Fibroblast of lung (primary cell): ENCODE data around the gene PRKAG2. TPM values are rescaled to one million over a fixed set of nuclear protein-coding genes. Genes with fewer than 3 reads are reported as not detected.

Experiments used
- DNase-seq, 2 donors: peaks; one replicate each; pipeline versions ENCODE4 v3.0.0 to v3.0.0-alpha.2; 2010; ENCODE audit warnings: low read depth in 2 of 2
- H2AFZ ChIP-seq: 2 replicates; pipeline ENCODE4 v1.5.1; 2012; ENCODE audit warnings: low read length, control low read depth, inconsistent platforms
- H3K27ac ChIP-seq: 2 replicates; pipeline ENCODE4 v1.5.1; 2011; ENCODE audit warnings: low read length, control low read depth; ENCODE audit not compliant: insufficient read depth
- H3K27me3 ChIP-seq: 2 replicates; pipeline ENCODE4 v1.5.1; 2011; ENCODE audit warnings: mild to moderate bottlenecking, low read length; ENCODE audit not compliant: control insufficient read depth, insufficient read depth
- H3K36me3 ChIP-seq: 2 replicates; pipeline ENCODE4 v1.5.1; 2011; ENCODE audit warnings: low read length; ENCODE audit not compliant: control insufficient read depth, insufficient read depth
- H3K4me1 ChIP-seq: 2 replicates; pipeline ENCODE4 v1.5.1; 2011; ENCODE audit warnings: low read length; ENCODE audit not compliant: control insufficient read depth, insufficient read depth; ENCODE audit errors: extremely low read depth
- H3K4me2 ChIP-seq: 2 replicates; pipeline ENCODE4 v1.5.1; 2011; ENCODE audit warnings: low read length, control low read depth; ENCODE audit not compliant: insufficient read depth; ENCODE audit errors: extremely low read depth
- H3K4me3 ChIP-seq, 4 experiments: fragments of 200-600 bp in 1 of 4; sonication (generic) in 1 of 4; replicated peaks in 1 of 4; 2 replicates each; pipeline ENCODE4 v1.5.1; 2011 to 2016; ENCODE audit warnings: low read length in 4 of 4, low read depth in 3 of 4, mild to moderate bottlenecking in 3 of 4, control low read depth in 2 of 4, inconsistent platforms in 1 of 4, mixed read lengths in 1 of 4; ENCODE audit not compliant: insufficient read depth in 1 of 4; ENCODE audit errors: control extremely low read depth in 1 of 4
- H3K79me2 ChIP-seq: 2 replicates; pipeline ENCODE4 v1.5.1; 2012; ENCODE audit warnings: mild to moderate bottlenecking, low read length, inconsistent platforms; ENCODE audit not compliant: control insufficient read depth, insufficient read depth
- H3K9ac ChIP-seq: 2 replicates; pipeline ENCODE4 v1.5.1; 2011; ENCODE audit warnings: mild to moderate bottlenecking, low read length, control low read depth; ENCODE audit not compliant: insufficient read depth
- H3K9me3 ChIP-seq: 2 replicates; pipeline ENCODE4 v1.5.1; 2012; ENCODE audit warnings: low read depth, low read length; ENCODE audit not compliant: control insufficient read depth, insufficient read depth
- H4K20me1 ChIP-seq: 2 replicates; pipeline ENCODE4 v1.5.1; 2011; ENCODE audit warnings: low read length; ENCODE audit not compliant: control insufficient read depth, insufficient read depth; ENCODE audit errors: extremely low read depth
- CTCF ChIP-seq, 2 donors: IDR thresholded peaks in 1 of 2; conservative IDR thresholded peaks in 1 of 2; 1 replicate in 1 of 2; 2 replicates in 1 of 2; pipeline ENCODE4 v1.5.1; 2011 to 2012; ENCODE audit warnings: low read length in 2 of 2, control low read depth in 1 of 2, inconsistent platforms in 1 of 2, low read depth in 1 of 2, mild to moderate bottlenecking in 1 of 2
- EZH2 ChIP-seq: IDR thresholded peaks from 2 replicates; pipeline ENCODE4 v1.5.1; 2012; ENCODE audit warnings: low read length, control low read depth, mild to moderate bottlenecking; ENCODE audit errors: missing control alignments
- polyA plus RNA-seq, 2 donors: library from polyadenylated mRNA; depleted of rRNA in 1 of 2; stranded (reverse) in 1 of 2; unstranded in 1 of 2; fragments of >200 nt; gene quantifications; 2 replicates each; pipeline ENCODE4 v1.2.1, GENCODE V29; 2011 to 2012; ENCODE audit warnings: missing spikeins in 1 of 2
- total RNA-seq: library from RNA; depleted of rRNA; stranded (reverse); fragments of >200 nt; gene quantifications from 2 replicates; pipeline ENCODE4 v1.2.1, GENCODE V29; 2014

The PRKAG2 gene
- total and polyA plus RNA-seq, 2 donors (not counting 1 experiment from before 2014, with no cell fraction given): 11.9 to 56.7 TPM

GRCh38 chr7:151786241-151786640 is 90.7 kb downstream of the PRKAG2 start:
- Histone ChIP-seq H2AFZ (no peak overlapping the region), H3K4me3 (no peak overlapping the region), H3K9ac (no peak overlapping the region), H3K36me3 (no peaks in the 10 kb centered on the region), H4K20me1 (no peaks in the 10 kb centered on the region), H3K4me1 (no peaks in the 10 kb centered on the region), H3K4me2 (no peak overlapping the region), H3K27ac (no peak overlapping the region), H3K27me3 (no peaks in the 10 kb centered on the region), H3K9me3 (no peaks in the 10 kb centered on the region), H3K79me2 (no peaks in the 10 kb centered on the region)
- no peak for DNase-seq
- no peak for TF ChIP-seq EZH2
- no peak for TF ChIP-seq CTCF (conservative IDR thresholded peaks at IDR 0.05 in 1 of 2, IDR thresholded peaks at IDR 0.05 in 1 of 2; ENCODE audit: low read depth in 1 of 2, low read length in 2 of 2)

DNA sequence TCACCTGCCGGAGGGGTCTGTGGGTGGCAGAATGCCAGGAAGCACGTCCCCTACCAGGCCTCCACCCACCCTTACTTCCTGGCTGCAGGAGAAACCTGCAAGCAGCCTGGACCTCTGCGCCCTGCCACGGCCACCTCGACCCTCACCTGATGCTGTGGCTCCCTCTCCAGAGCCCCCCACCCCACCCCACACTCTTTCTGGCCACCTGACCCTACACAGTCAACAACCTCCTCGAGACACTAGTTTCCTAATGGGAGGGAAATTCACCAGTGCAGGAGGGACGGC is 91.3 kb downstream of the PRKAG2 start:
- H3K4me3 ChIP-seq: no peak overlapping the region
- no peak for TF ChIP-seq EZH2
- no peak for TF ChIP-seq CTCF (conservative IDR thresholded peaks at IDR 0.05 in 1 of 2, IDR thresholded peaks at IDR 0.05 in 1 of 2; ENCODE audit: low read depth in 1 of 2, low read length in 2 of 2)
- no peaks in the 10 kb centered on the region for H4K20me1 ChIP-seq

DNA sequence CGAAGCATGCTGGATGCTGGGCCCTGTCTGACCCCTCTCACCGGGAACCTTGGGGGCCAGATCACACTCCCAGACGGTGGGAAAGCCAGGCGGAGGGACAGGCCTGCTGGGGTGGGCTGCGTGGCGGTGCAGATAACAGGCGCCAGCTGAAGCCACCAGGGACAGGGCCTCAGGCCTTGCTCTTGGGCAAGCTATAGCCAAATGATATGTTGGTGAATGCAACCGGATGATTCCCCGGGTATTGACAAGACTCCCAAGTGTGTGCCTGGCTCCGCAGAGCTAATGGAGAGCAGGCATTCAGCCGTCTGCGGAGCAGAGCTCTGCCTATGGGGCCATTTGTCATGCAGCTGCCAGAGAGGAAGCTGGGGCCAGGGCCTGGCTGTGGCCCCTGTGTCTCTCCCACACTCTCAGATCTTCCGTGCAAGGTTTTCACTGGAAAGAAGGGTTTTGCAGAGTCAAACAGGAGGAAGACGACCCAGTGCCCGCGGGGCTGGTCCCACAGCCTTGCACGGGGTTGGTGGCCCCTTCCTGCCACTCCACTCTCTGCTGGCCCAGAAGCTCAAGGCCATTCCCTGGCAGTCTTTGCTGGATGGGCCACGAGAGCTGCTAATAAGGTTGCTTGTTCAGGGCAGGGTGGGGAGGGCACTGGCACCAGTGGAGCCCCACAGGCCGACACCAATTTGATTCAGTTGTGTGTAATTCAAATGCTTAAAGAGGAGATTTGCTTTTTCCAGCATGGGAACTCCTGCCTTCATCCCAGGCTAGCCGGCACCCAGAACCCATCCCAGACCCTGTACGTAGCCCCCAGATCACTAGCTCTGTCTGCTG is 91.8 kb downstream of the PRKAG2 start:
- H4K20me1 ChIP-seq: no peaks in the 10 kb centered on the region
- no peak for TF ChIP-seq EZH2
- TF ChIP-seq CTCF (conservative IDR thresholded peaks at IDR 0.05 in 1 of 2, IDR thresholded peaks at IDR 0.05 in 1 of 2; ENCODE audit: low read depth in 1 of 2, low read length in 2 of 2): no peak

More for the DNA sequence above, 91.3 kb downstream of the PRKAG2 start:
- Histone ChIP-seq H3K27ac (no peak overlapping the region), H3K4me2 (no peak overlapping the region), H3K4me1 (no peaks in the 10 kb centered on the region), H2AFZ (no peak overlapping the region), H3K9me3 (no peaks in the 10 kb centered on the region), H3K79me2 (no peaks in the 10 kb centered on the region), H3K27me3 (no peaks in the 10 kb centered on the region), H3K9ac (no peak overlapping the region), H3K36me3 (no peaks in the 10 kb centered on the region)
- DNase-seq: no peak

More for the DNA sequence above, 91.8 kb downstream of the PRKAG2 start:
- Histone ChIP-seq H3K36me3 (no peaks in the 10 kb centered on the region), H3K27me3 (no peaks in the 10 kb centered on the region), H3K4me3 (no peak overlapping the region), H3K4me1 (no peaks in the 10 kb centered on the region), H3K9ac (no peak overlapping the region), H3K79me2 (no peaks in the 10 kb centered on the region), H3K9me3 (no peaks in the 10 kb centered on the region), H2AFZ (no peak overlapping the region), H3K4me2 (no peak overlapping the region), H3K27ac (no peak overlapping the region)
- DNase-seq: no peak
